GM13977 (cell line): ENCODE data around the gene FASTK.
A peak's percentile ranks its signal among the peaks of the same experiment; 100 is the strongest.

Experiments
- DNase-seq: peaks from one replicate; pipeline ENCODE4 v3.0.0; 2012; ENCODE audit warnings: low spot score
- in situ Hi-C: fragments of 300-500 bp; cut with MboI; formaldehyde crosslinking; loops from one replicate; pipeline ENCODE4 v1.12.0; 2022; ENCODE audit warnings: low sequenced_read_pairs, low pct_unique_long_range_greater_than_20kb, mixed read lengths, inconsistent platforms; ENCODE audit not compliant: unreplicated experiment
- TF ChIP-seq, protein P1 (sequence below): IDR thresholded peaks from 2 replicates; pipeline ENCODE4 v1.5.1; 2012; ENCODE audit warnings: mild to moderate bottlenecking, control low read depth; ENCODE audit not compliant: insufficient read depth; ENCODE audit errors: extremely low read depth, missing control alignments

Gene FASTK

DNA sequence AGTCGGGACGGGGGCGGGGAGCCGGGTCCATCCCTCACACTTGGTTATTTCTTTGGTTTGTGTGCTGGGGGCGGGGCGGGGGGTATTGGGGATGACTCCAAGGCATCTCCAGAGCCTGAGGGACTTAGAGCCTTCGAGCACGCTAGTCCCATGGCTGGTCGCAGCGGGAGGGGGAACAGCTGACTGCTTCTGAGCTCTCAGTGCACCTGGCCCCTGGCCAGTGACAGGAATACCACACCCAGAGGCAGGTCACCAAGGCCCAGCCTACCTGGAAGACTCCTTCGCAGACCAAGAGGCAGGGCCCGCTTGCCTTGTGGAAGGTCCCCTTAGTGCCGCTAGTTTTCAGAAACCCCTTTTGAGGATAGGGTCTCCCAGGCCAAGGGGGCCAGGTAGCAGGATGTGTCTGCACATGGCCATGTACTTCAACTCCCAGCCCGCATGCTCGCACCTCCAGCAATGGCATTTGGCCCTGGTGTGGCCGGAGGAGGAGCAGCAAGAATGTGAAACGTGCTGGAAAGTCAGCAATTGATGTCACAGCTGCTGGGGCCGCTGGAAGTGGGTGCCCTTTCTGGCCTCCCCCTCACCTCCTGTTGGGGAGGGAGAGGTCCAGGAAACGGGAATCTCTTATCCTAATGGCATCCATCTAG, 46.0 kb upstream of the FASTK start:
- in situ Hi-C loops = no loop called here
- TF ChIP-seq, protein P1, sequence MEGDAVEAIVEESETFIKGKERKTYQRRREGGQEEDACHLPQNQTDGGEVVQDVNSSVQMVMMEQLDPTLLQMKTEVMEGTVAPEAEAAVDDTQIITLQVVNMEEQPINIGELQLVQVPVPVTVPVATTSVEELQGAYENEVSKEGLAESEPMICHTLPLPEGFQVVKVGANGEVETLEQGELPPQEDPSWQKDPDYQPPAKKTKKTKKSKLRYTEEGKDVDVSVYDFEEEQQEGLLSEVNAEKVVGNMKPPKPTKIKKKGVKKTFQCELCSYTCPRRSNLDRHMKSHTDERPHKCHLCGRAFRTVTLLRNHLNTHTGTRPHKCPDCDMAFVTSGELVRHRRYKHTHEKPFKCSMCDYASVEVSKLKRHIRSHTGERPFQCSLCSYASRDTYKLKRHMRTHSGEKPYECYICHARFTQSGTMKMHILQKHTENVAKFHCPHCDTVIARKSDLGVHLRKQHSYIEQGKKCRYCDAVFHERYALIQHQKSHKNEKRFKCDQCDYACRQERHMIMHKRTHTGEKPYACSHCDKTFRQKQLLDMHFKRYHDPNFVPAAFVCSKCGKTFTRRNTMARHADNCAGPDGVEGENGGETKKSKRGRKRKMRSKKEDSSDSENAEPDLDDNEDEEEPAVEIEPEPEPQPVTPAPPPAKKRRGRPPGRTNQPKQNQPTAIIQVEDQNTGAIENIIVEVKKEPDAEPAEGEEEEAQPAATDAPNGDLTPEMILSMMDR = no peak
- no peak for DNase-seq

DNA sequence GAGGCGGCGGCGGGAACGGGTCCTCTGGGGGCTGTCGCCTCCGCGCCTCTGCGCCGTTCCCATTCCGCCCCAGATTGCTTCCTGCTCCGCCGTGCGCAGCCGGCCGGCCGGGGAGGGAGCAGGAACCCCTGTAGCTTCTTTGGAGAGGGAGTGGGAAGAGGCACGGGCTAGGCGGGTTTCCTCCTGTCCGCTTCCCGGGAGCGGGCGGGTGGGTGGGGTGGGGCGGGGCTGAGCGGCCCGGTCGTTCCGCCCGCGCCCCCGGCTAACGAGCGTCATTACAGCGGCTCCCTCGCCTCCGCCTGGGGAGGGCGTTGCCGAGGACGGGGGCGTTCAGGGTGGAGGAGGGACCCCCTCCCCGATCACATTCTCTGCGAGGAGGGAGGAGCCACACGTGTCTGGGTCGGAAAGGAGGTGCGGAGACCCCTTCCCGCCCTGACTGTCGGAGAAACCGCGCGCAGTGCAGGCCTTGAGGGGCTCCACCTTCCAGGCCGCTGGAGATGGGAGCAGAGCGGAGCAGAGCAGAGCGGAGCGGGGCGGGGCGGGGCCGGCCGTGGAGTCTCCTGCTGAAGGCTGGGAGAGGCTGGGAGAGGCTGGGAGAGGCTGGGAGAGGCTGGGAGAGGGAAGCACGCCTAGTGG, 45.4 kb upstream of the FASTK start:
- TF ChIP-seq, protein P1 = no peak
- no peak for DNase-seq
- in situ Hi-C loops = no loop called here

DNA sequence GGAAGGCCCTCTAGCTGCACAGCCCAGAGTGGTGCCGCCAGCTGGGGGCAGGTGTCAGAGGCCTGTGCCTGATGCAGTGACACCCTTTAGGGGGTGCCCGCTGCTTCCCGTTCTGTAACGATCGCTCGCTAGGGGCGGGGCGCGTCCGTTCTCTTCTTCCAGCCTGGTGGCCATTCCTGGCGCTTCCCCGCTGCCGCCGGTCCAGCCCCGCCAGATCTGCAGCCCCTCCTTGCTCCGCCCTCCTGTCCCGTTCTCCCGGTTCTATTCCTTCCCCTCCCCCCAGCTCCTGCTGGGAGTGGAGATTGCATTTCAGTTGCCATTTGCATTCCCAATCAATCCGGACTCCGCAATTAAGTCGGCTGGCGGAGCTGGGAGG, 44.8 kb upstream of the FASTK start:
- in situ Hi-C loops = no loop called here
- TF ChIP-seq, protein P1 = no peak
- DNase-seq = no peak

- no peak for DNase-seq
- TF ChIP-seq, protein P1 = no peak
- in situ Hi-C loops = no loop called here
These were observed 44.3 kb upstream of the FASTK start for GRCh38 chr7:151124899-151125399.

DNA sequence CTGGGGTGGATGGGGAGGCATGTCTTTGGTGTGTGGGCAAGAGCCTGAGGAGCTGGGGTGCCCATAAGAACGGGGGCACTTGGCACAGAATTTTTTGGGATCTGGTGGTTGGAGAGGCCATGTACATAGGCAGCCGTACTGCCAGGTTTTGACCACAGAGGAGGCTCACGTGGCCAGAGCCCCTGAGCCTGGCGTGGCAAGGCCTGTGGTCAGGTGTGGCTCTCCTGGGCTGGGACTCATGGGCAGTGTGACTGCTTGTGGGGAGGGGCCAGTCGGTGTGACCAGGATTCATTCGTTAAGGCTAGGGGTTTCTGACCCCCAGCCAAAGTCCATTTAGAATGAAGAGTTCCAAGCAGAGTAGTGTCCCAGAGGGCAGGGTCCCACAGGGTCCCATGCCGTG, 43.9 kb upstream of the FASTK start:
- TF ChIP-seq, protein P1 = no peak
- in situ Hi-C loops = no loop called here
- DNase-seq = no peak

GRCh38 chr7:151123822-151124464, 43.3 kb upstream of the FASTK start:
- TF ChIP-seq, protein P1 = peak; percentile 100
- in situ Hi-C loops = no loop called here
- DNase-seq = peak; percentile 99
